Rectal smooth muscle tissue (tissue), 1 donor: Measurements from ENCODE around the gene SETD3.

Source experiments
- H3K27ac ChIP-seq: one replicate; pipeline ENCODE4 v1.7.0; 2013; ENCODE audit warnings: low read depth, low read length, inconsistent platforms
- H3K27me3 ChIP-seq: one replicate; pipeline ENCODE4 v1.7.0; 2013; ENCODE audit warnings: low read length; ENCODE audit not compliant: control insufficient read depth, insufficient read depth
- H3K36me3 ChIP-seq: one replicate; pipeline ENCODE4 v1.7.0; 2013; ENCODE audit warnings: low read length; ENCODE audit not compliant: control insufficient read depth, insufficient read depth
- H3K4me1 ChIP-seq: one replicate; pipeline ENCODE4 v1.7.0; 2013; ENCODE audit warnings: low read length; ENCODE audit not compliant: control insufficient read depth, insufficient read depth
- H3K4me3 ChIP-seq: one replicate; pipeline ENCODE4 v1.7.0; 2013; ENCODE audit warnings: low read length
- H3K9ac ChIP-seq: one replicate; pipeline ENCODE4 v1.7.0; 2013; ENCODE audit warnings: low read length

SETD3 gene

GRCh38 chr14:99473458-99473857, 7.2 kb downstream of the SETD3 start:
- Histone ChIP-seq H3K27ac (no peak overlapping the region), H3K36me3 (no peaks in the 10 kb centered on the region), H3K4me1 (no peaks in the 10 kb centered on the region), H3K9ac (no peak overlapping the region), H3K4me3 (no peak overlapping the region), H3K27me3 (no peaks in the 10 kb centered on the region)

GRCh38 chr14:99472937-99473336, 7.7 kb downstream of the SETD3 start:
- Histone ChIP-seq H3K4me3 (no peak overlapping the region), H3K36me3 (no peaks in the 10 kb centered on the region), H3K27ac (no peak overlapping the region), H3K9ac (no peak overlapping the region), H3K27me3 (no peaks in the 10 kb centered on the region), H3K4me1 (no peaks in the 10 kb centered on the region)

GRCh38 chr14:99471731-99472130, 8.9 kb downstream of the SETD3 start:
- Histone ChIP-seq H3K27ac (no peak overlapping the region), H3K4me1 (peaks cover 4% of the 10 kb centered on the region), H3K36me3 (no peaks in the 10 kb centered on the region), H3K4me3 (no peak overlapping the region), H3K9ac (no peak overlapping the region), H3K27me3 (no peaks in the 10 kb centered on the region)

GRCh38 chr14:99468836-99469592, 11.6 kb downstream of the SETD3 start:
- no peaks in the 10 kb centered on the region for H3K27me3 ChIP-seq
- H3K4me3 ChIP-seq = no peak overlapping the region
- no peak overlapping the region for H3K9ac ChIP-seq
- no peak overlapping the region for H3K27ac ChIP-seq
- H3K36me3 ChIP-seq = peaks cover 3% of the 10 kb centered on the region
- H3K4me1 ChIP-seq = peaks cover 4% of the 10 kb centered on the region

GRCh38 chr14:99468081-99468480, 12.6 kb downstream of the SETD3 start:
- H3K27me3 ChIP-seq = no peaks in the 10 kb centered on the region
- H3K4me1 ChIP-seq = peaks cover 4% of the 10 kb centered on the region
- no peak overlapping the region for H3K4me3 ChIP-seq
- no peak overlapping the region for H3K9ac ChIP-seq
- peaks cover 3% of the 10 kb centered on the region for H3K36me3 ChIP-seq
- no peak overlapping the region for H3K27ac ChIP-seq

- no peak overlapping the region for H3K27ac ChIP-seq
- H3K36me3 ChIP-seq = peaks cover 3% of the 10 kb centered on the region
- peaks cover 4% of the 10 kb centered on the region for H3K4me1 ChIP-seq
- H3K27me3 ChIP-seq = no peaks in the 10 kb centered on the region
- no peak overlapping the region for H3K4me3 ChIP-seq
- no peak overlapping the region for H3K9ac ChIP-seq
Measured at GRCh38 chr14:99467336-99468078, 13.2 kb downstream of the SETD3 start.

GRCh38 chr14:99466758-99467157, 13.9 kb downstream of the SETD3 start:
- Histone ChIP-seq H3K4me1 (peaks cover 4% of the 10 kb centered on the region), H3K27ac (no peak overlapping the region), H3K36me3 (peaks cover 6% of the 10 kb centered on the region), H3K4me3 (no peak overlapping the region), H3K9ac (no peak overlapping the region), H3K27me3 (no peaks in the 10 kb centered on the region)

GRCh38 chr14:99465288-99465687, 15.4 kb downstream of the SETD3 start:
- no peak overlapping the region for H3K27ac ChIP-seq
- H3K9ac ChIP-seq = no peak overlapping the region
- no peaks in the 10 kb centered on the region for H3K27me3 ChIP-seq
- H3K36me3 ChIP-seq = peaks cover 13% of the 10 kb centered on the region
- H3K4me1 ChIP-seq = peaks cover 4% of the 10 kb centered on the region
- no peak overlapping the region for H3K4me3 ChIP-seq

GRCh38 chr14:99463974-99464373, 16.7 kb downstream of the SETD3 start:
- Histone ChIP-seq H3K9ac (no peak overlapping the region), H3K27me3 (no peaks in the 10 kb centered on the region), H3K4me1 (peaks cover 4% of the 10 kb centered on the region), H3K27ac (no peak overlapping the region), H3K4me3 (no peak overlapping the region), H3K36me3 (peaks cover 13% of the 10 kb centered on the region)

GRCh38 chr14:99462210-99462609, 18.4 kb downstream of the SETD3 start:
- Histone ChIP-seq H3K4me1 (no peaks in the 10 kb centered on the region), H3K9ac (no peak overlapping the region), H3K27ac (no peak overlapping the region), H3K4me3 (no peak overlapping the region), H3K36me3 (peaks cover 13% of the 10 kb centered on the region), H3K27me3 (no peaks in the 10 kb centered on the region)

GRCh38 chr14:99461411-99462085, 19.1 kb downstream of the SETD3 start:
- no peak overlapping the region for H3K4me3 ChIP-seq
- peaks cover 13% of the 10 kb centered on the region for H3K36me3 ChIP-seq
- no peak overlapping the region for H3K9ac ChIP-seq
- no peaks in the 10 kb centered on the region for H3K27me3 ChIP-seq
- no peaks in the 10 kb centered on the region for H3K4me1 ChIP-seq
- H3K27ac ChIP-seq = no peak overlapping the region

- Histone ChIP-seq H3K9ac (no peak overlapping the region), H3K27me3 (no peaks in the 10 kb centered on the region), H3K36me3 (peaks cover 13% of the 10 kb centered on the region), H3K4me1 (no peaks in the 10 kb centered on the region), H3K4me3 (no peak overlapping the region), H3K27ac (no peak overlapping the region)
Measured at GRCh38 chr14:99460793-99461192, 19.9 kb downstream of the SETD3 start.
